ENCODE measurements around the gene WDFY4. TPM values are rescaled to one million over a fixed set of nuclear protein-coding genes. Genes with fewer than 3 reads are reported as not detected.

WDFY4 gene
- total RNA-seq, 4 donors from 2014 or later, result 1.6 to 5.1 (median 3.0) TPM

DNA sequence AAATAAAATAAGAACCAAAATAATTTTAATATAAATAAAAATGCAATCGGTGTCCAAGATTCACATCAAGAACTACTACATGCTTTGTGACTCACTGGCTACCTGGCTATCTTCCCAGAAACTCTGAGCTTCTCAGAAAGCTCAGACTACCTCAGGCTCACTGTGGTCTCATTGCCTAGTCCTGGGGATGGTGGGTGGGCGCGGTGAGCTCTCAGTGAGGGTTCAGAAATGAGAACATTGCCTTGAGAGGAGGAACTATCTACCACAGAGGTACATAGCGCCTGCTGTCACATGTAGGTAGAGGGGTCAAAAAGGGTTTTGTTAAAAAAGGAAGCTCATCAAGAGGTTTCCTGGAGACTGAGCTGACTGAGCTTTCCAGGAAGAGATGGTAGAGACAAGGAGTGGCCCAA, 108.0 kb downstream of the WDFY4 start:
- Histone ChIP-seq H3K9me3 (no peaks in the 10 kb centered on the region), H3K27ac (no peak overlapping the region), H3K36me3 (no peaks in the 10 kb centered on the region), H3K4me3 (no peak overlapping the region), H3K27me3 (peaks cover 41% of the 10 kb centered on the region), H3K4me1 (peaks cover 0 to 9% (median 4%) of the 10 kb centered on the region in 3 donors)
- TF ChIP-seq, protein P1, sequence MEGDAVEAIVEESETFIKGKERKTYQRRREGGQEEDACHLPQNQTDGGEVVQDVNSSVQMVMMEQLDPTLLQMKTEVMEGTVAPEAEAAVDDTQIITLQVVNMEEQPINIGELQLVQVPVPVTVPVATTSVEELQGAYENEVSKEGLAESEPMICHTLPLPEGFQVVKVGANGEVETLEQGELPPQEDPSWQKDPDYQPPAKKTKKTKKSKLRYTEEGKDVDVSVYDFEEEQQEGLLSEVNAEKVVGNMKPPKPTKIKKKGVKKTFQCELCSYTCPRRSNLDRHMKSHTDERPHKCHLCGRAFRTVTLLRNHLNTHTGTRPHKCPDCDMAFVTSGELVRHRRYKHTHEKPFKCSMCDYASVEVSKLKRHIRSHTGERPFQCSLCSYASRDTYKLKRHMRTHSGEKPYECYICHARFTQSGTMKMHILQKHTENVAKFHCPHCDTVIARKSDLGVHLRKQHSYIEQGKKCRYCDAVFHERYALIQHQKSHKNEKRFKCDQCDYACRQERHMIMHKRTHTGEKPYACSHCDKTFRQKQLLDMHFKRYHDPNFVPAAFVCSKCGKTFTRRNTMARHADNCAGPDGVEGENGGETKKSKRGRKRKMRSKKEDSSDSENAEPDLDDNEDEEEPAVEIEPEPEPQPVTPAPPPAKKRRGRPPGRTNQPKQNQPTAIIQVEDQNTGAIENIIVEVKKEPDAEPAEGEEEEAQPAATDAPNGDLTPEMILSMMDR (IDR thresholded peaks at IDR 0.05), result no peak
- TF ChIP-seq POLR2AphosphoS5 (IDR thresholded peaks at IDR 0.05), result no peak
- no peak for TF ChIP-seq EP300 (IDR thresholded peaks at IDR 0.05)
- ATAC-seq, result peak; percentile 50
- WGBS, 2 donors (ENCODE audit: low coverage in 1 of 2), result 47 to 56% methylated on average over 4 of the region's 4 CpGs

- no peak for TF ChIP-seq POLR2A (IDR thresholded peaks at IDR 0.05)
- TF ChIP-seq POLR2AphosphoS5 (IDR thresholded peaks at IDR 0.05), result no peak
- TF ChIP-seq, protein P1 (IDR thresholded peaks at IDR 0.05), result no peak
- TF ChIP-seq EP300 (IDR thresholded peaks at IDR 0.05), result no peak
- peaks cover 0 to 9% (median 4%) of the 10 kb centered on the region in 3 donors for H3K4me1 ChIP-seq
Observed at GRCh38 chr10:48794074-48794473, 109.4 kb downstream of the WDFY4 start.

DNA sequence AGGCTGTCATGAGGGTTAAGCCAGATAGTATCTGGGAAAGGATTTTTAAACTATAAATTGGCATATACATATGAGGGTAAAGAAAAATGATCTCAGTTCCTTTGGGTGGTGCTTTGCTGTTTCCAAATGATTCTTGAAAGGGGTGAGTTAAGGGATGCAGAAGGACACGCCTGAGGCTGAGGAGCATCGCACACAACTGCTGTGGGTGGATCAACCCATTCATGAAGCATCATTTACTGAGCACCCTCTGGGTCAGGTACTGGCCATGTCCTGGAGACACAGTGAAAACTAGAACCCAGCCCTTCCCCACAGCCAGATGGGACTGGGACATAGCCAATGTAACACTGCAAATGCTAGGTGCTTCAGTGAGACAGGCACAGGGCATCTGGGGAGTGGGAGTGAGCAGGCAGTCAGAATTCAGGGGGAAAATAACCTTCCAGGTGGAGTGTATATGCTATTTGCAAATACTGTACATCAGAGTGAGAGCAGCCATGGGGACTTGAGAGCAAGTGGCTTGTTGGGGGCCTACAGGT, 112.1 kb downstream of the WDFY4 start:
- ATAC-seq, result no peak
- 92% methylated on average over 2 of the region's 2 CpGs; no CpG with 5 or more reads in 1 of the 2 donors for WGBS, 2 donors (ENCODE audit: low coverage in 1 of 2)
- no peak overlapping the region for H3K27ac ChIP-seq
- TF ChIP-seq POLR2A (IDR thresholded peaks at IDR 0.05) (no peak), EP300 (IDR thresholded peaks at IDR 0.05) (no peak), POLR2AphosphoS5 (IDR thresholded peaks at IDR 0.05) (no peak)
- TF ChIP-seq, protein P1 (IDR thresholded peaks at IDR 0.05), result no peak
- no peaks in the 10 kb centered on the region for H3K9me3 ChIP-seq
- H3K4me1 ChIP-seq, result peaks cover 0 to 12% (median 9%) of the 10 kb centered on the region in 3 donors
- H3K27me3 ChIP-seq, result peaks cover 11% of the 10 kb centered on the region
- H3K36me3 ChIP-seq, result no peaks in the 10 kb centered on the region
- no peak overlapping the region for H3K4me3 ChIP-seq

More at GRCh38 chr10:48794074-48794473, 109.4 kb downstream of the WDFY4 start:
- Histone ChIP-seq H3K36me3 (no peaks in the 10 kb centered on the region), H3K27me3 (peaks cover 36% of the 10 kb centered on the region), H3K9me3 (no peaks in the 10 kb centered on the region), H3K4me3 (no peak overlapping the region), H3K27ac (no peak overlapping the region)
- ATAC-seq, result no peak
- 92 to 100% methylated on average over 1 to 9 of the region's 9 CpGs for WGBS, 2 donors (ENCODE audit: low coverage in 1 of 2)

DNA sequence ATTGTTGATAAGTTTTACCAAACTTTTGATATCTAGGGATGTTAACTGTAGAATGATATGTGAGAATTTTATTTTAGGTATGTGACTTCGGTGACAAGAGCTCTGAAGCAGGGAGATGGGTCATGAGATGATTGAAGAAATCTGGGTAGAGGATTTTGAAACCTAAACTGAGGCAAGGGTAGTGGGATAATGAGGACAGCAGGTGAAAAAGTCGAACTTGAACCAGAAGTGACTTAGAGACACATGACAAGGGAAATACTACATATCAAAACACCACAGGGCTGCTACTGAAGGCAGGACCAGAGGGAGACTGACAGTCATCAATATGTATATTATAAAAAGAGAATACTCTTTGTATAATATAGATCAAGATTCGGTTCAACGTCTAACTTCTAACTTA, 113.2 kb downstream of the WDFY4 start:
- Histone ChIP-seq H3K27ac (no peak overlapping the region), H3K36me3 (no peaks in the 10 kb centered on the region), H3K4me1 (peaks cover 0 to 7% (median 0%) of the 10 kb centered on the region in 3 donors), H3K4me3 (no peak overlapping the region), H3K9me3 (no peaks in the 10 kb centered on the region), H3K27me3 (peaks cover 6% of the 10 kb centered on the region)
- no peak for ATAC-seq
- TF ChIP-seq, protein P1 (IDR thresholded peaks at IDR 0.05), result no peak
- TF ChIP-seq POLR2AphosphoS5 (IDR thresholded peaks at IDR 0.05) (no peak), EP300 (IDR thresholded peaks at IDR 0.05) (no peak), POLR2A (IDR thresholded peaks at IDR 0.05) (no peak)
- WGBS, 2 donors (ENCODE audit: low coverage in 1 of 2), result 66 to 78% methylated on average over 4 of the region's 4 CpGs

All from gastroesophageal sphincter (tissue), 4 donors.